IMR-90 (cell line): ENCODE data around the gene C11orf42. TPM values are rescaled to one million over a fixed set of nuclear protein-coding genes. Genes with fewer than 3 reads are reported as not detected.

Experiments used
- ATAC-seq: fragments of 200-7000 bp; cut with Tn5 transposase; 2 replicates; pipeline ENCODE4 v1.9.1; 2020; ENCODE audit warnings: low read depth, mild to moderate bottlenecking, moderate library complexity
- BruUV-seq: library from RNA; stranded (reverse); fragments of 400-500 nt; replicated peaks from 2 replicates; lab custom pipeline; 2021; lab: Mats Ljungman, UMichigan
- CTCF ChIA-PET: fragments of 300-600 bp; formaldehyde crosslinking; extraction: SDS; loops from one replicate; lab custom pipeline; 2021; ENCODE audit warnings: antibody characterized with exemption; lab: Yijun Ruan, JAX
- POLR2A ChIA-PET: fragments of 300-600 bp; sonication (Branson Sonifier 250); formaldehyde crosslinking; loops from one replicate; lab custom pipeline; 2022; ENCODE audit warnings: antibody characterized with exemption; ENCODE audit not compliant: unreplicated experiment; lab: Charles Lee
- DNase-seq: peaks from one replicate; pipeline ENCODE4 v3.0.0; 2013
- H2AFZ ChIP-seq: replicated peaks from 2 replicates; pipeline ENCODE3; 2013; ENCODE audit warnings: low read length, mild to moderate bottlenecking; ENCODE audit not compliant: poor library complexity
- H2AK5ac ChIP-seq: 2 replicates; pipeline ENCODE4 v1.6.1; 2013; ENCODE audit warnings: low read depth, low read length, inconsistent platforms
- H2AK9ac ChIP-seq: replicated peaks from 2 replicates; pipeline ENCODE3; 2013; ENCODE audit warnings: mild to moderate bottlenecking, low read depth, low read length, moderate library complexity; ENCODE audit not compliant: poor library complexity
- H2BK120ac ChIP-seq: 2 replicates; pipeline ENCODE4 v1.6.1; 2013; ENCODE audit warnings: low read depth, low read length, inconsistent platforms
- H2BK15ac ChIP-seq: 3 replicates; pipeline ENCODE4 v1.6.1; 2013; ENCODE audit warnings: low read depth, low read length, inconsistent platforms
- H2BK20ac ChIP-seq: 2 replicates; pipeline ENCODE4 v1.6.1; 2013; ENCODE audit warnings: low read depth, mild to moderate bottlenecking, inconsistent platforms, low read length, moderate library complexity
- H2BK5ac ChIP-seq: 2 replicates; pipeline ENCODE4 v1.6.1; 2013; ENCODE audit warnings: mild to moderate bottlenecking, low read depth, low read length, inconsistent platforms; ENCODE audit not compliant: poor library complexity, severe bottlenecking
- H3K14ac ChIP-seq: replicated peaks from 2 replicates; pipeline ENCODE4 v1.6.1; 2013; ENCODE audit warnings: low read depth, low read length, inconsistent platforms
- H3K18ac ChIP-seq: 2 replicates; pipeline ENCODE4 v1.6.1; 2013; ENCODE audit warnings: low read depth, low read length, control low read depth
- H3K23ac ChIP-seq: 2 replicates; pipeline ENCODE4 v1.6.1; 2013; ENCODE audit warnings: low read depth, low read length, inconsistent platforms
- H3K27ac ChIP-seq: 2 replicates; pipeline ENCODE4 v1.5.1; 2013; ENCODE audit warnings: mild to moderate bottlenecking, control low read depth, low read length; ENCODE audit not compliant: insufficient read depth
- H3K27me3 ChIP-seq: 2 replicates; pipeline ENCODE4 v1.6.1; 2013; ENCODE audit warnings: low read length; ENCODE audit not compliant: control insufficient read depth, insufficient read depth
- H3K36me3 ChIP-seq: 2 replicates; pipeline ENCODE4 v1.6.1; 2013; ENCODE audit warnings: low read length, mixed read lengths; ENCODE audit not compliant: control insufficient read depth, insufficient read depth
- H3K4ac ChIP-seq: 2 replicates; pipeline ENCODE4 v1.6.1; 2013; ENCODE audit warnings: low read depth, low read length, inconsistent platforms
- H3K4me1 ChIP-seq: 2 replicates; pipeline ENCODE4 v1.6.1; 2013; ENCODE audit warnings: low read length, mixed read lengths; ENCODE audit not compliant: control insufficient read depth, insufficient read depth
- H3K4me2 ChIP-seq: 2 replicates; pipeline ENCODE4 v1.6.1; 2013; ENCODE audit warnings: low read depth, mild to moderate bottlenecking, control low read depth, low read length, moderate library complexity
- H3K4me3 ChIP-seq: 2 replicates; pipeline ENCODE4 v1.5.1; 2013; ENCODE audit warnings: low read depth, mild to moderate bottlenecking, control low read depth, low read length, moderate library complexity; ENCODE audit not compliant: insufficient read depth
- H3K56ac ChIP-seq: 2 replicates; pipeline ENCODE4 v1.6.1; 2013; ENCODE audit warnings: low read length, inconsistent platforms; ENCODE audit not compliant: insufficient read depth; ENCODE audit errors: extremely low read depth
- H3K79me1 ChIP-seq, 2 experiments: 2 replicates each; pipeline ENCODE4 v1.6.1; 2013; ENCODE audit warnings: low read length in 2 of 2, inconsistent platforms in 1 of 2, low read depth in 1 of 2
- H3K9ac ChIP-seq: 2 replicates; pipeline ENCODE4 v1.6.1; 2013; ENCODE audit warnings: low read depth, low read length, control low read depth
- H3K9me1 ChIP-seq: 2 replicates; pipeline ENCODE4 v1.6.1; 2013; ENCODE audit warnings: low read length, inconsistent platforms; ENCODE audit not compliant: insufficient read depth
- H3K9me3 ChIP-seq: 2 replicates; pipeline ENCODE4 v1.6.1; 2013; ENCODE audit warnings: low read length; ENCODE audit not compliant: control insufficient read depth, insufficient read depth
- H4K20me1 ChIP-seq: 2 replicates; pipeline ENCODE4 v1.6.1; 2013; ENCODE audit warnings: low read length, inconsistent platforms; ENCODE audit not compliant: insufficient read depth
- H4K5ac ChIP-seq: 2 replicates; pipeline ENCODE4 v1.6.1; 2013; ENCODE audit warnings: mild to moderate bottlenecking, low read depth, low read length, control low read depth
- H4K8ac ChIP-seq, 2 experiments: 2 replicates each; pipeline ENCODE4 v1.6.1; 2013; ENCODE audit warnings: low read depth in 2 of 2, low read length in 2 of 2, control low read depth in 1 of 2, inconsistent platforms in 1 of 2
- H4K91ac ChIP-seq: 2 replicates; pipeline ENCODE4 v1.6.1; 2013; ENCODE audit warnings: low read depth, low read length, inconsistent platforms; ENCODE audit not compliant: insufficient read depth
- BHLHE40 ChIP-seq: fragments of 150-350 bp; IDR thresholded peaks from 2 replicates; pipeline ENCODE4 v1.6.1; 2016; ENCODE audit warnings: mild to moderate bottlenecking, low read depth, low read length
- CEBPB ChIP-seq: IDR thresholded peaks from 2 replicates; pipeline ENCODE4 v1.6.1; 2012; ENCODE audit warnings: low read depth, low read length, improper control_type of control experiment
- CHD1 ChIP-seq: IDR thresholded peaks from 2 replicates; pipeline ENCODE4 v1.6.1; 2012; ENCODE audit warnings: low read depth, low read length, improper control_type of control experiment
- FOS ChIP-seq: fragments of 150-350 bp; IDR thresholded peaks from 2 replicates; pipeline ENCODE4 v1.6.1; 2016; ENCODE audit warnings: low read depth, low read length
- MAFK ChIP-seq: IDR thresholded peaks from 2 replicates; pipeline ENCODE4 v1.6.1; 2012; ENCODE audit warnings: low read depth, low read length, improper control_type of control experiment
- MAZ ChIP-seq: IDR thresholded peaks from 2 replicates; pipeline ENCODE4 v1.6.1; 2012; ENCODE audit warnings: low read depth, mild to moderate bottlenecking, low read length, improper control_type of control experiment, moderate library complexity, borderline replicate concordance
- MXI1 ChIP-seq: IDR thresholded peaks from 2 replicates; pipeline ENCODE4 v1.6.1; 2012; ENCODE audit warnings: low read depth, mild to moderate bottlenecking, low read length, moderate library complexity, borderline replicate concordance
- NFE2L2 ChIP-seq: fragments of 150-350 bp; IDR thresholded peaks from 2 replicates; pipeline ENCODE4 v1.6.1; 2016; ENCODE audit warnings: low read depth, mild to moderate bottlenecking, low read length
- POLR2A ChIP-seq: IDR thresholded peaks from 2 replicates; pipeline ENCODE4 v1.6.1; 2012; ENCODE audit warnings: mild to moderate bottlenecking, low read depth, low read length
- RAD21 ChIP-seq: IDR thresholded peaks from 2 replicates; pipeline ENCODE4 v1.6.1; 2012; ENCODE audit warnings: low read length, improper control_type of control experiment
- RCOR1 ChIP-seq: IDR thresholded peaks from 2 replicates; pipeline ENCODE4 v1.6.1; 2012; ENCODE audit warnings: mild to moderate bottlenecking, low read length, improper control_type of control experiment; ENCODE audit not compliant: insufficient replicate concordance
- RFX5 ChIP-seq: IDR thresholded peaks from 2 replicates; pipeline ENCODE4 v1.8.0; 2012; ENCODE audit warnings: low read depth, mild to moderate bottlenecking, low read length, moderate library complexity
- SMC3 ChIP-seq: fragments of 150-350 bp; IDR thresholded peaks from 2 replicates; pipeline ENCODE4 v1.6.1; 2016; ENCODE audit warnings: low read depth, mild to moderate bottlenecking, antibody characterized with exemption, low read length, moderate library complexity
- WGBS, 2 experiments: methylation state at CpG; one replicate each; pipeline versions ENCODE4 v1.1.5 to v1.1.7; 2013; ENCODE audit warnings: missing lambda C conversion rate in 2 of 2; ENCODE audit not compliant: insufficient read length in 1 of 2; ENCODE audit errors: extremely low coverage in 2 of 2; 5-methylcytosine and 5-hydroxymethylcytosine counted together
- dilution Hi-C: fragments of 300-500 bp; cut with HindIII; formaldehyde crosslinking; loops from one replicate; pipeline ENCODE4 v1.14.3; 2018; ENCODE audit warnings: low sequenced_read_pairs; ENCODE audit not compliant: unreplicated experiment
- in situ Hi-C: fragments of 300-500 bp; cut with MboI; formaldehyde crosslinking; loops from 3 replicates; pipeline ENCODE4 v1.14.3; 2019; ENCODE audit warnings: low sequenced_read_pairs, inconsistent platforms, mixed read lengths
- intact Hi-C: fragments of 100-400 bp; cut with micrococcal nuclease; formaldehyde crosslinking; loops from 2 replicates; pipeline ENCODE4 v1.10.0; 2022
- polyA plus RNA-seq, 3 experiments: library from polyadenylated mRNA; depleted of rRNA; stranded (reverse); fragments of >200 nt; gene quantifications; 2 replicates each; pipeline ENCODE4 v1.2.3, GENCODE V29; 2012; ENCODE audit warnings: low replicate concordance in 1 of 3
- total RNA-seq: library from RNA; depleted of rRNA; stranded (reverse); fragments of >200 nt; gene quantifications from 2 replicates; pipeline ENCODE4 v1.2.3, GENCODE V29; 2012
- TF ChIP-seq, protein P1 (sequence below): fragments of 150-350 bp; IDR thresholded peaks from 2 replicates; pipeline ENCODE4 v1.6.1; 2017; ENCODE audit warnings: mild to moderate bottlenecking, antibody characterized with exemption, low read length, low read depth
- TF ChIP-seq, protein P2 (sequence below): conservative IDR thresholded peaks from 2 replicates; pipeline ENCODE4 v1.5.1; 2012; ENCODE audit warnings: mild to moderate bottlenecking, low read depth, low read length, improper control_type of control experiment
- TF ChIP-seq, protein P3 (sequence below): fragments of 150-350 bp; IDR thresholded peaks from 2 replicates; pipeline ENCODE4 v1.6.1; 2016; ENCODE audit warnings: low read depth, mild to moderate bottlenecking, low read length, moderate library complexity, borderline replicate concordance

C11orf42 gene
- total and polyA plus RNA-seq, 2 of the 4 experiments (the other 2 are of a cell fraction) = not detected

DNA sequence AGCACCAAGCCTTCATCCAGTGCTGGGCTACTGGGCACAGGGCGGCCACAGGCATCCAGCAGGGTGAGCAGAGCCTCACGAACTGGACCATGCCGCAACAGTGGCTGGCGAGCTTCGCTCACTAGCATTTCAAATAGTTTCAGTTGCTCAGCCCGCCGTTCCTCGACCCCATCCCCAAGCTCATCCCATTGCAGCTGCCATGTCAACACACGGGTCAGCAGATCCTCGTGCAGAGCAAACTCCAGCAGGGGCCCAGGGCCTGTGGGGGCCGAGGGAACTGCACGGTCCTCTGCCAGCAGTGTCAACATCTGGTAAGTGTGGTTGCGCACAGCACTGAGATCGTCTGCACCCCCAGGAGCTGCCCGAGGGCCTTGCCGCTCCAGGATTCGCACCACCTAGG, 18.5 kb downstream of the C11orf42 start:
- Histone ChIP-seq H3K36me3 (peaks cover 22% of the 10 kb centered on the region), H2BK20ac (no peak overlapping the region), H3K4me3 (no peak overlapping the region), H3K27ac (no peak overlapping the region), H2AK9ac (no peak overlapping the region), H3K4ac (no peak overlapping the region), H3K27me3 (no peaks in the 10 kb centered on the region), H4K8ac (no peak overlapping the region), H4K20me1 (peaks cover 3% of the 10 kb centered on the region; the same call in 1 of the 2 replicates), H2AFZ (no peak overlapping the region), H3K4me2 (no peak overlapping the region), H4K91ac (no peak overlapping the region), H2BK120ac (no peak overlapping the region), H3K9me1 (no peaks in the 10 kb centered on the region; the same call in 1 of the 2 replicates), H3K14ac (no peak overlapping the region), H3K23ac (no peak overlapping the region), H3K79me1 (peaks cover 17 to 24% of the 10 kb centered on the region in 2 experiments), H4K5ac (no peak overlapping the region), H3K9me3 (no peaks in the 10 kb centered on the region), H2BK5ac (no peak overlapping the region), H3K18ac (no peak overlapping the region), H2AK5ac (no peak overlapping the region), H3K4me1 (peaks cover 6% of the 10 kb centered on the region), H3K56ac (no peak overlapping the region), H2BK15ac (no peak overlapping the region), H3K9ac (no peak overlapping the region)
- dilution Hi-C loops = no loop called here
- TF ChIP-seq MAFK (no peak), CEBPB (no peak), SMC3 (no peak), RFX5 (no peak), MXI1 (no peak), NFE2L2 (no peak), MAZ (no peak), CHD1 (no peak), RAD21 (no peak), FOS (no peak), POLR2A (no peak), BHLHE40 (no peak), RCOR1 (no peak)
- TF ChIP-seq, protein P1, sequence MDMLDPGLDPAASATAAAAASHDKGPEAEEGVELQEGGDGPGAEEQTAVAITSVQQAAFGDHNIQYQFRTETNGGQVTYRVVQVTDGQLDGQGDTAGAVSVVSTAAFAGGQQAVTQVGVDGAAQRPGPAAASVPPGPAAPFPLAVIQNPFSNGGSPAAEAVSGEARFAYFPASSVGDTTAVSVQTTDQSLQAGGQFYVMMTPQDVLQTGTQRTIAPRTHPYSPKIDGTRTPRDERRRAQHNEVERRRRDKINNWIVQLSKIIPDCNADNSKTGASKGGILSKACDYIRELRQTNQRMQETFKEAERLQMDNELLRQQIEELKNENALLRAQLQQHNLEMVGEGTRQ = no peak
- TF ChIP-seq, protein P2, sequence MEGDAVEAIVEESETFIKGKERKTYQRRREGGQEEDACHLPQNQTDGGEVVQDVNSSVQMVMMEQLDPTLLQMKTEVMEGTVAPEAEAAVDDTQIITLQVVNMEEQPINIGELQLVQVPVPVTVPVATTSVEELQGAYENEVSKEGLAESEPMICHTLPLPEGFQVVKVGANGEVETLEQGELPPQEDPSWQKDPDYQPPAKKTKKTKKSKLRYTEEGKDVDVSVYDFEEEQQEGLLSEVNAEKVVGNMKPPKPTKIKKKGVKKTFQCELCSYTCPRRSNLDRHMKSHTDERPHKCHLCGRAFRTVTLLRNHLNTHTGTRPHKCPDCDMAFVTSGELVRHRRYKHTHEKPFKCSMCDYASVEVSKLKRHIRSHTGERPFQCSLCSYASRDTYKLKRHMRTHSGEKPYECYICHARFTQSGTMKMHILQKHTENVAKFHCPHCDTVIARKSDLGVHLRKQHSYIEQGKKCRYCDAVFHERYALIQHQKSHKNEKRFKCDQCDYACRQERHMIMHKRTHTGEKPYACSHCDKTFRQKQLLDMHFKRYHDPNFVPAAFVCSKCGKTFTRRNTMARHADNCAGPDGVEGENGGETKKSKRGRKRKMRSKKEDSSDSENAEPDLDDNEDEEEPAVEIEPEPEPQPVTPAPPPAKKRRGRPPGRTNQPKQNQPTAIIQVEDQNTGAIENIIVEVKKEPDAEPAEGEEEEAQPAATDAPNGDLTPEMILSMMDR = no peak
- TF ChIP-seq, protein P3, sequence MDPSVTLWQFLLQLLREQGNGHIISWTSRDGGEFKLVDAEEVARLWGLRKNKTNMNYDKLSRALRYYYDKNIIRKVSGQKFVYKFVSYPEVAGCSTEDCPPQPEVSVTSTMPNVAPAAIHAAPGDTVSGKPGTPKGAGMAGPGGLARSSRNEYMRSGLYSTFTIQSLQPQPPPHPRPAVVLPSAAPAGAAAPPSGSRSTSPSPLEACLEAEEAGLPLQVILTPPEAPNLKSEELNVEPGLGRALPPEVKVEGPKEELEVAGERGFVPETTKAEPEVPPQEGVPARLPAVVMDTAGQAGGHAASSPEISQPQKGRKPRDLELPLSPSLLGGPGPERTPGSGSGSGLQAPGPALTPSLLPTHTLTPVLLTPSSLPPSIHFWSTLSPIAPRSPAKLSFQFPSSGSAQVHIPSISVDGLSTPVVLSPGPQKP = no peak
- ATAC-seq = no peak
- ChIA-PET CTCF (no interaction called here), POLR2A (no interaction called here)
- WGBS, 2 experiments = 93% methylated on average over 13 of the region's 17 CpGs; no CpG with 5 or more reads in 1 of the 2 experiments
- intact Hi-C loops = no loop called here
- in situ Hi-C loops = no loop called here
- DNase-seq = no peak
- BruUV-seq = no TSS peak
